SU-DHL-6 (cell line): Measurements from ENCODE around the gene PLD1.

ENCODE experiments used
- H2AFZ ChIP-seq: fragments of 200-600 bp; sonication (generic); 2 replicates; pipeline ENCODE4 v1.6.1; 2014; ENCODE audit warnings: low read depth, mild to moderate bottlenecking, moderate library complexity, mixed read lengths, antibody characterized with exemption, low read length; ENCODE audit not compliant: severe bottlenecking
- H3F3A ChIP-seq: fragments of 200-600 bp; shearing (Covaris generic); 2 replicates; pipeline ENCODE4 v1.6.0; 2016; ENCODE audit warnings: antibody characterized with exemption, mild to moderate bottlenecking; ENCODE audit not compliant: insufficient read depth
- H3K27ac ChIP-seq: fragments of 200-600 bp; sonication (generic); 2 replicates; pipeline ENCODE4 v1.5.1; 2016; ENCODE audit warnings: low read depth, mild to moderate bottlenecking, low read length, moderate library complexity, mixed read lengths
- H3K27me3 ChIP-seq: fragments of 200-600 bp; sonication (generic), shearing (Covaris generic); 2 replicates; pipeline ENCODE4 v1.6.0; 2014; ENCODE audit warnings: mild to moderate bottlenecking, low read length
- H3K36me3 ChIP-seq: fragments of 200-600 bp; sonication (generic); 2 replicates; pipeline ENCODE4 v1.6.1; 2014; ENCODE audit warnings: mild to moderate bottlenecking, low read length, mixed read lengths
- H3K4me2 ChIP-seq: fragments of 300-600, 200-600 bp; shearing (Covaris generic), sonication (generic); 2 replicates; pipeline ENCODE4 v1.6.0; 2014; ENCODE audit warnings: low read length, low read depth, mild to moderate bottlenecking; ENCODE audit not compliant: poor library complexity, severe bottlenecking
- H3K4me3 ChIP-seq: fragments of 200-600 bp; sonication (generic); 2 replicates; pipeline ENCODE4 v1.5.1; 2014; ENCODE audit warnings: antibody characterized with exemption, low read length, mild to moderate bottlenecking, mixed read lengths; ENCODE audit not compliant: insufficient read depth, poor library complexity, severe bottlenecking
- H3K79me2 ChIP-seq: fragments of 200-600 bp; sonication (generic); 2 replicates; pipeline ENCODE4 v1.6.1; 2014; ENCODE audit warnings: mild to moderate bottlenecking, low read length, moderate library complexity; ENCODE audit not compliant: insufficient read depth
- H3K9ac ChIP-seq: fragments of 200-600 bp; sonication (generic); 2 replicates; pipeline ENCODE4 v1.7.0; 2014; ENCODE audit warnings: mild to moderate bottlenecking, low read length
- H3K9me2 ChIP-seq: fragments of 200-600 bp; sonication (generic); replicated peaks from 2 replicates; pipeline ENCODE4 v1.6.1; 2014; ENCODE audit warnings: low read length; ENCODE audit not compliant: insufficient read depth
- H3K9me3 ChIP-seq: fragments of 200-600 bp; sonication (generic); 2 replicates; pipeline ENCODE4 v1.6.1; 2014; ENCODE audit warnings: low read length, mixed read lengths; ENCODE audit not compliant: insufficient read depth
- H4K20me1 ChIP-seq: fragments of 200-600 bp; sonication (generic); 2 replicates; pipeline ENCODE4 v1.6.1; 2014; ENCODE audit warnings: low read depth, mild to moderate bottlenecking, antibody characterized with exemption, low read length, moderate library complexity, mixed read lengths
- EZH2phosphoT487 ChIP-seq: fragments of 200-600 bp; sonication (generic), shearing (Covaris generic); conservative IDR thresholded peaks from 2 replicates; pipeline ENCODE4 v1.6.1; 2018; ENCODE audit warnings: mild to moderate bottlenecking, antibody characterized with exemption, low read length, moderate library complexity, mixed read lengths
- TF ChIP-seq, protein P1 (sequence below): fragments of 200-600 bp; sonication (generic); IDR thresholded peaks from one replicate; pipeline ENCODE4 v1.5.1; 2017; ENCODE audit warnings: antibody characterized with exemption, mild to moderate bottlenecking, low read length, moderate library complexity; ENCODE audit not compliant: insufficient read depth, poor library complexity, severe bottlenecking

Gene PLD1

DNA sequence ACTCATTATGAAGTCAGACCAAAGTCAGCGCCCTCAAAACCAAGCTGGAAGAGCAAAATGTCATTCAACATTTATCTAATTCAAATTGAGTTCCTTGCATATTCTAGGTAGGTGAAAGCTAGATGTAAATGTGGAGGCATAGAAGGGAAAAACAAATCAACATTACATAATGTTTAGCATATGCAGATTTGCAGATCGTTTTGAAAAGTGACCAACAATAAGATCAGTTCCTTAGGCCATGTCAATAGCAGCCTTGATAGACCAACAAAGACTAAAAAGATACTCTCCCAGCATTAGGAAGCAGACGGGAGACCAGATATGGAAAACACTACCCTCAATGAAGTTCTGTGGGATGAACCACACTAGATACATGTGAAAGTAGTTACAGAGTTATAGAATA, 83.0 kb downstream of the PLD1 start:
- Histone ChIP-seq H4K20me1 (no peaks in the 10 kb centered on the region), H3K9ac (no peak overlapping the region)

DNA sequence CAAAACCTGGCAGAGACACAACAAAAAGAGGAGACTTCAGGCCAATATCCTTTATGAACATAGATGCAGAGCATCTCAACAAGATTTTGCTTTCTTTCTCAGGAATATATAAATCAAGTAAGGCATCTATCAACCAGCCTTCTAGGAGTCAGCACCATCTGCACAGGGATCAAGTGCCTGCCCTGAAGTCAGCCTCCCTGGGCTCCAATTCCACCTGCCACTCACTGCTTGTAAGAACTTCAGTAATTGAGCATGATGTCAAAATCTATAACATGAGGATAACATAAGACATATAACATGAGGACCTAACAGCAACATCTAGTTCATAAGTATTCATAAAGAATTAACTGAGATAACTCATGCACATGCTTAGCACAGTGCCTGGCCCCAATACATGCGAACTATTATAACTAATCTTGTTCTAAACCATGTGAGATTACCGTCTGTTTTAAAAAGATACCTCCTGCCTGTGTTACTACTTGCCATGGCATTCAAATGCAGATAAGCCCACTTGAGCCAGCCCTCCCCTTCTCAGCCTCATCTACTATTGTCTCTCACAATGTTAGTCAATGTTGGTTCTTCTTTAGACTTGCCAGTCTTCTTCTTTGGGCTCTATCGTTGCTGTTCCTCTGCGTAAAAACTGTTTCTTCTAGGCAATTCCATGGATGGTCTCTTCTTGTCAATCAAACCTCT, 91.6 kb downstream of the PLD1 start:
- no peak overlapping the region for H3K27ac ChIP-seq
- H3K79me2 ChIP-seq, result no peaks in the 10 kb centered on the region
- H3K27me3 ChIP-seq, result no peaks in the 10 kb centered on the region
- H3K4me2 ChIP-seq, result no peak overlapping the region
- no peaks in the 10 kb centered on the region for H3K9me2 ChIP-seq
- TF ChIP-seq, protein P1, sequence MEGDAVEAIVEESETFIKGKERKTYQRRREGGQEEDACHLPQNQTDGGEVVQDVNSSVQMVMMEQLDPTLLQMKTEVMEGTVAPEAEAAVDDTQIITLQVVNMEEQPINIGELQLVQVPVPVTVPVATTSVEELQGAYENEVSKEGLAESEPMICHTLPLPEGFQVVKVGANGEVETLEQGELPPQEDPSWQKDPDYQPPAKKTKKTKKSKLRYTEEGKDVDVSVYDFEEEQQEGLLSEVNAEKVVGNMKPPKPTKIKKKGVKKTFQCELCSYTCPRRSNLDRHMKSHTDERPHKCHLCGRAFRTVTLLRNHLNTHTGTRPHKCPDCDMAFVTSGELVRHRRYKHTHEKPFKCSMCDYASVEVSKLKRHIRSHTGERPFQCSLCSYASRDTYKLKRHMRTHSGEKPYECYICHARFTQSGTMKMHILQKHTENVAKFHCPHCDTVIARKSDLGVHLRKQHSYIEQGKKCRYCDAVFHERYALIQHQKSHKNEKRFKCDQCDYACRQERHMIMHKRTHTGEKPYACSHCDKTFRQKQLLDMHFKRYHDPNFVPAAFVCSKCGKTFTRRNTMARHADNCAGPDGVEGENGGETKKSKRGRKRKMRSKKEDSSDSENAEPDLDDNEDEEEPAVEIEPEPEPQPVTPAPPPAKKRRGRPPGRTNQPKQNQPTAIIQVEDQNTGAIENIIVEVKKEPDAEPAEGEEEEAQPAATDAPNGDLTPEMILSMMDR, result no peak
- no peak for TF ChIP-seq EZH2phosphoT487
- no peak overlapping the region for H3K9ac ChIP-seq
- no peak overlapping the region for H3K4me3 ChIP-seq
- H4K20me1 ChIP-seq, result no peaks in the 10 kb centered on the region
- H3K9me3 ChIP-seq, result no peaks in the 10 kb centered on the region
- no peaks in the 10 kb centered on the region for H3K36me3 ChIP-seq
- H2AFZ ChIP-seq, result no peak overlapping the region
- H3F3A ChIP-seq, result no peaks in the 10 kb centered on the region

More for the DNA sequence above, 83.0 kb downstream of the PLD1 start:
- Histone ChIP-seq H3K4me3 (no peak overlapping the region), H3K27me3 (no peaks in the 10 kb centered on the region), H3K27ac (no peak overlapping the region), H2AFZ (no peak overlapping the region), H3K79me2 (no peaks in the 10 kb centered on the region), H3K9me2 (no peaks in the 10 kb centered on the region), H3K4me2 (no peak overlapping the region), H3K9me3 (no peaks in the 10 kb centered on the region), H3K36me3 (no peaks in the 10 kb centered on the region), H3F3A (no peaks in the 10 kb centered on the region)
- TF ChIP-seq, protein P1, result no peak
- no peak for TF ChIP-seq EZH2phosphoT487

DNA sequence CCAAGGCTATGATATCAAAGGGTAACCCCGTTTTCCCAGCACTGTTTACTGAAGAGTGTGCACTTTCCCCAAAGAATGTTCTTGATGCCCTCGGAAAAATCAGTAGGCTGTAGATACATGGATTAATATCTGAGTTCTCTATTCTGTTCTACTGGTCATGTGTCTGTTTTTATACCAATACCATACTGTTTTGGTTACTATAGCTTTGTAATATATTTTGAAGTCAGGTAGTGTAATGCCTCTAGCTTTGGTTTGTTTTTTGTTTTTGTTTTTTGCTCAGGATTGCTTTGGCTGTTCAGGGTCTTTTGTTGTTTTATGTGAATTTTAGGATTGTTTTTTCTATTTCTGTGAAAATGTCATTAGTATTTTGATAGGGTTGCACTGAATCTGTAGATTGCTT, 95.1 kb downstream of the PLD1 start:
- Histone ChIP-seq H3K4me3 (no peak overlapping the region), H3K79me2 (no peaks in the 10 kb centered on the region), H3K36me3 (no peaks in the 10 kb centered on the region), H3K9me3 (no peaks in the 10 kb centered on the region), H3K4me2 (no peak overlapping the region), H3K9ac (no peak overlapping the region), H3K27ac (no peak overlapping the region), H3K27me3 (no peaks in the 10 kb centered on the region), H2AFZ (no peak overlapping the region), H4K20me1 (no peaks in the 10 kb centered on the region), H3K9me2 (no peaks in the 10 kb centered on the region), H3F3A (no peaks in the 10 kb centered on the region)
- no peak for TF ChIP-seq EZH2phosphoT487
- TF ChIP-seq, protein P1, result no peak
